Measurements from ENCODE around the gene SPATA2L.

SPATA2L gene

GRCh38 chr16:89738538-89739317, 37.2 kb upstream of the SPATA2L start:
- no peak overlapping the region for H3K9ac ChIP-seq (ENCODE audit: low read depth in 1 of 2, low read length in 2 of 2)
- H3K9me3 ChIP-seq (ENCODE audit: control insufficient read depth in 1 of 2, low read length in 2 of 2) = no peaks in the 10 kb centered on the region
- no peak overlapping the region for H3K27ac ChIP-seq (ENCODE audit: low read depth, low read length)
- H3K4me3 ChIP-seq (ENCODE audit: low read depth in 1 of 2, low read length in 2 of 2) = no peak overlapping the region
- peaks cover 0 to 7% of the 10 kb centered on the region in 2 donors for H3K4me1 ChIP-seq (ENCODE audit: control insufficient read depth in 1 of 2, insufficient read depth in 2 of 2, low read length in 2 of 2)
- H3K27me3 ChIP-seq (ENCODE audit: control insufficient read depth in 1 of 2, insufficient read depth in 2 of 2, low read length in 2 of 2) = no peaks in the 10 kb centered on the region
- H3K36me3 ChIP-seq (ENCODE audit: control insufficient read depth in 1 of 2, insufficient read depth in 2 of 2, low read length in 2 of 2) = peaks cover 43 to 88% of the 10 kb centered on the region in 2 donors

GRCh38 chr16:89738072-89738377, 36.5 kb upstream of the SPATA2L start:
- no peaks in the 10 kb centered on the region for H3K9me3 ChIP-seq (ENCODE audit: control insufficient read depth in 1 of 2, low read length in 2 of 2)
- H3K27ac ChIP-seq (ENCODE audit: low read depth, low read length) = no peak overlapping the region
- peaks cover 0 to 7% of the 10 kb centered on the region in 2 donors for H3K4me1 ChIP-seq (ENCODE audit: control insufficient read depth in 1 of 2, insufficient read depth in 2 of 2, low read length in 2 of 2)
- H3K9ac ChIP-seq (ENCODE audit: low read depth in 1 of 2, low read length in 2 of 2) = no peak overlapping the region
- no peaks in the 10 kb centered on the region for H3K27me3 ChIP-seq (ENCODE audit: control insufficient read depth in 1 of 2, insufficient read depth in 2 of 2, low read length in 2 of 2)
- peaks cover 50 to 92% of the 10 kb centered on the region in 2 donors for H3K36me3 ChIP-seq (ENCODE audit: control insufficient read depth in 1 of 2, insufficient read depth in 2 of 2, low read length in 2 of 2)
- H3K4me3 ChIP-seq (ENCODE audit: low read depth in 1 of 2, low read length in 2 of 2) = no peak overlapping the region

GRCh38 chr16:89737341-89738071, 36.0 kb upstream of the SPATA2L start:
- Histone ChIP-seq H3K9ac (ENCODE audit: low read depth in 1 of 2, low read length in 2 of 2) (no peak overlapping the region), H3K27ac (ENCODE audit: low read depth, low read length) (no peak overlapping the region), H3K9me3 (ENCODE audit: control insufficient read depth in 1 of 2, low read length in 2 of 2) (no peaks in the 10 kb centered on the region), H3K4me1 (ENCODE audit: control insufficient read depth in 1 of 2, insufficient read depth in 2 of 2, low read length in 2 of 2) (peaks cover 0 to 7% of the 10 kb centered on the region in 2 donors), H3K4me3 (ENCODE audit: low read depth in 1 of 2, low read length in 2 of 2) (no peak overlapping the region), H3K27me3 (ENCODE audit: control insufficient read depth in 1 of 2, insufficient read depth in 2 of 2, low read length in 2 of 2) (no peaks in the 10 kb centered on the region), H3K36me3 (ENCODE audit: control insufficient read depth in 1 of 2, insufficient read depth in 2 of 2, low read length in 2 of 2) (peaks cover 51 to 94% of the 10 kb centered on the region in 2 donors)

GRCh38 chr16:89736554-89736953, 35.0 kb upstream of the SPATA2L start:
- peaks cover 0 to 7% of the 10 kb centered on the region in 2 donors for H3K4me1 ChIP-seq (ENCODE audit: control insufficient read depth in 1 of 2, insufficient read depth in 2 of 2, low read length in 2 of 2)
- no peak overlapping the region for H3K4me3 ChIP-seq (ENCODE audit: low read depth in 1 of 2, low read length in 2 of 2)
- no peaks in the 10 kb centered on the region for H3K9me3 ChIP-seq (ENCODE audit: control insufficient read depth in 1 of 2, low read length in 2 of 2)
- no peak overlapping the region for H3K9ac ChIP-seq (ENCODE audit: low read depth in 1 of 2, low read length in 2 of 2)
- H3K36me3 ChIP-seq (ENCODE audit: control insufficient read depth in 1 of 2, insufficient read depth in 2 of 2, low read length in 2 of 2) = peaks cover 51 to 100% of the 10 kb centered on the region in 2 donors
- H3K27ac ChIP-seq (ENCODE audit: low read depth, low read length) = no peak overlapping the region
- H3K27me3 ChIP-seq (ENCODE audit: control insufficient read depth in 1 of 2, insufficient read depth in 2 of 2, low read length in 2 of 2) = no peaks in the 10 kb centered on the region

- peaks cover 46 to 99% of the 10 kb centered on the region in 2 donors for H3K36me3 ChIP-seq (ENCODE audit: control insufficient read depth in 1 of 2, insufficient read depth in 2 of 2, low read length in 2 of 2)
Measured at GRCh38 chr16:89733792-89734191, 32.3 kb upstream of the SPATA2L start.

GRCh38 chr16:89733322-89733721, 31.8 kb upstream of the SPATA2L start:
- Histone ChIP-seq H3K36me3 (ENCODE audit: control insufficient read depth in 1 of 2, insufficient read depth in 2 of 2, low read length in 2 of 2) (peaks cover 43 to 97% of the 10 kb centered on the region in 2 donors), H3K9ac (ENCODE audit: low read depth in 1 of 2, low read length in 2 of 2) (no peak overlapping the region)

More at GRCh38 chr16:89733792-89734191, 32.3 kb upstream of the SPATA2L start:
- H3K4me3 ChIP-seq (ENCODE audit: low read depth in 1 of 2, low read length in 2 of 2) = no peak overlapping the region
- no peak overlapping the region for H3K9ac ChIP-seq (ENCODE audit: low read depth in 1 of 2, low read length in 2 of 2)
- no peaks in the 10 kb centered on the region for H3K27me3 ChIP-seq (ENCODE audit: control insufficient read depth in 1 of 2, insufficient read depth in 2 of 2, low read length in 2 of 2)
- no peaks in the 10 kb centered on the region for H3K9me3 ChIP-seq (ENCODE audit: control insufficient read depth in 1 of 2, low read length in 2 of 2)
- peaks cover 0 to 7% of the 10 kb centered on the region in 2 donors for H3K4me1 ChIP-seq (ENCODE audit: control insufficient read depth in 1 of 2, insufficient read depth in 2 of 2, low read length in 2 of 2)
- no peak overlapping the region for H3K27ac ChIP-seq (ENCODE audit: low read depth, low read length)

GRCh38 chr16:89732918-89733242, 31.4 kb upstream of the SPATA2L start:
- H3K9me3 ChIP-seq (ENCODE audit: control insufficient read depth in 1 of 2, low read length in 2 of 2) = no peaks in the 10 kb centered on the region
- no peak overlapping the region for H3K4me3 ChIP-seq (ENCODE audit: low read depth in 1 of 2, low read length in 2 of 2)
- H3K9ac ChIP-seq (ENCODE audit: low read depth in 1 of 2, low read length in 2 of 2) = no peak overlapping the region
- H3K36me3 ChIP-seq (ENCODE audit: control insufficient read depth in 1 of 2, insufficient read depth in 2 of 2, low read length in 2 of 2) = peaks cover 39 to 94% of the 10 kb centered on the region in 2 donors
- peaks cover 0 to 4% of the 10 kb centered on the region in 2 donors for H3K4me1 ChIP-seq (ENCODE audit: control insufficient read depth in 1 of 2, insufficient read depth in 2 of 2, low read length in 2 of 2)
- H3K27ac ChIP-seq (ENCODE audit: low read depth, low read length) = no peak overlapping the region
- no peaks in the 10 kb centered on the region for H3K27me3 ChIP-seq (ENCODE audit: control insufficient read depth in 1 of 2, insufficient read depth in 2 of 2, low read length in 2 of 2)

More at GRCh38 chr16:89733322-89733721, 31.8 kb upstream of the SPATA2L start:
- peaks cover 0 to 7% of the 10 kb centered on the region in 2 donors for H3K4me1 ChIP-seq (ENCODE audit: control insufficient read depth in 1 of 2, insufficient read depth in 2 of 2, low read length in 2 of 2)
- no peak overlapping the region for H3K27ac ChIP-seq (ENCODE audit: low read depth, low read length)
- no peaks in the 10 kb centered on the region for H3K9me3 ChIP-seq (ENCODE audit: control insufficient read depth in 1 of 2, low read length in 2 of 2)
- no peak overlapping the region for H3K4me3 ChIP-seq (ENCODE audit: low read depth in 1 of 2, low read length in 2 of 2)
- H3K27me3 ChIP-seq (ENCODE audit: control insufficient read depth in 1 of 2, insufficient read depth in 2 of 2, low read length in 2 of 2) = no peaks in the 10 kb centered on the region

GRCh38 chr16:89732142-89732917, 30.8 kb upstream of the SPATA2L start:
- peaks cover 44 to 94% of the 10 kb centered on the region in 2 donors for H3K36me3 ChIP-seq (ENCODE audit: control insufficient read depth in 1 of 2, insufficient read depth in 2 of 2, low read length in 2 of 2)
- H3K4me3 ChIP-seq (ENCODE audit: low read depth in 1 of 2, low read length in 2 of 2) = no peak overlapping the region
- no peaks in the 10 kb centered on the region for H3K4me1 ChIP-seq (ENCODE audit: control insufficient read depth in 1 of 2, insufficient read depth in 2 of 2, low read length in 2 of 2)
- no peaks in the 10 kb centered on the region for H3K9me3 ChIP-seq (ENCODE audit: control insufficient read depth in 1 of 2, low read length in 2 of 2)
- H3K27ac ChIP-seq (ENCODE audit: low read depth, low read length) = no peak overlapping the region
- no peak overlapping the region for H3K9ac ChIP-seq (ENCODE audit: low read depth in 1 of 2, low read length in 2 of 2)
- no peaks in the 10 kb centered on the region for H3K27me3 ChIP-seq (ENCODE audit: control insufficient read depth in 1 of 2, insufficient read depth in 2 of 2, low read length in 2 of 2)

GRCh38 chr16:89730610-89731234, 29.2 kb upstream of the SPATA2L start:
- Histone ChIP-seq H3K4me1 (ENCODE audit: control insufficient read depth in 1 of 2, insufficient read depth in 2 of 2, low read length in 2 of 2) (no peaks in the 10 kb centered on the region), H3K9ac (ENCODE audit: low read depth in 1 of 2, low read length in 2 of 2) (no peak overlapping the region), H3K9me3 (ENCODE audit: control insufficient read depth in 1 of 2, low read length in 2 of 2) (no peaks in the 10 kb centered on the region), H3K4me3 (ENCODE audit: low read depth in 1 of 2, low read length in 2 of 2) (no peak overlapping the region), H3K27ac (ENCODE audit: low read depth, low read length) (no peak overlapping the region), H3K36me3 (ENCODE audit: control insufficient read depth in 1 of 2, insufficient read depth in 2 of 2, low read length in 2 of 2) (peaks cover 45 to 90% of the 10 kb centered on the region in 2 donors), H3K27me3 (ENCODE audit: control insufficient read depth in 1 of 2, insufficient read depth in 2 of 2, low read length in 2 of 2) (no peaks in the 10 kb centered on the region)
